Activated CD4-positive, alpha-beta T cell treated with anti-CD3 and anti-CD28 coated beads, Interleukin-2, Interleukin-4, amounts not matched to agents 100 ng/mL and 50 ng/mL, durations not matched to agents 16 hours and 8 hours (primary cell): ENCODE results near the gene HGFAC.
"Not testable (repeated sequence)": the region's sequence is repeated elsewhere in the genome, so short reads cannot be mapped to it uniquely, and the experiment has no call there.

Experiments used
- DNase-seq: peaks from one replicate; pipeline ENCODE4 v3.0.0-alpha.2; 2020; ENCODE audit warnings: low spot score

The HGFAC gene

DNA sequence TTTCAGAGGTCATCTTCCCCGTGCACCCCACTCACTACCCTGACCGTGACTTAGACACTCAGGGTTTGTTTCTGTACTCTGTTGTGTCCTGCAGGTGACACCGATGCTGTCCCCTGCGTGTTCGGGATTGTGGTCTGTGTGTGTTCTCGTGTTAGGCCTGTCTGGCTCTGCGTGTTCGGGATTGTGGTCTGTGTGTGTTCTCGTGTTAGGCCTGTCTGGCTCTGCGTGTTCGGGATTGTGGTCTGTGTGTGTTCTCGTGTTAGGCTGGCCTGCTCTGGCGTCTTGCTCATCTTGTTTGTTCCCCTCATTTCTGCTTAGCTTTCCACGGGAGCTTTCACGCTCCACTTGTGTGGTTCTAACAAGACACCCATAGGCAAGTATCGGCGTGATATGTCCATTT lies 30.6 kb upstream of the HGFAC start:
- DNase-seq = not testable (repeated sequence)

- no peak for DNase-seq
Measured at GRCh38 chr4:3411676-3412075, 30.1 kb upstream of the HGFAC start.

DNA sequence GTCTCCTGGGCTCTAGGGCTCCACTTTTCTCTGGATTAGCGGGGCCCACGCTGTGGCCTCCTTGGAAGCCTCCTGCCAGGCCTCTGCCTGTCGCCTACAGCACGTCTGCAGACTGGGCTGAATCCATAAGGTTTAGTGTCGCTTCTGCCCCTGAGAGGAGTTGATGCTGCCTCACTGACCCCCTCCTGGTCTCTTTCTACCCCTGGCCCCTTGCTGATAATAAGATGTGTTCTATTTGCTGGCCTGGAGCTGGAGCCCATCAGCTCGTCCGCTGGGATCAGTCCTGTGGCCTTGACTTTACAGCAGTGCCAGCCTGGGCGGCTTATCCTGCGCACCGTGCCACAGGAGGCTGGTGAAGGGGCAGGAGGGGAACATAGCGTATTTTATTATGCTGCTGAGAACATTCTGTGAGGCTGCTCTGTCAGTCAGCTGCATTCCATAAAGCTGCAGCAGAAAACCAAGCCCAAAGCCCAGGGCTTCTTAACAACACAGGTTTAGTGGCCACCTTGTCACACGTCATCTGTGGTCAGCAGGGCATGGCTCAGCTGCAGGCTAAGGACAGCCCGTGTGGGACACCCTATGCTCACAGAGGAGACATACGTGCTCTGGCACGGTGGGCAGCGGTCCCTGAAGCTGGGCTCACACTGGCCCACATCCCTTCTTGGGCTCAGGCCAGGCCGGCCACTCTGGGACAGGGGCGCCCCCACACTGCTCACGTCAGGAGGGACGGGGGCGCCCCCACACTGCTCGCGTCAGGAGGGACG lies 29.3 kb upstream of the HGFAC start:
- no peak for DNase-seq

DNA sequence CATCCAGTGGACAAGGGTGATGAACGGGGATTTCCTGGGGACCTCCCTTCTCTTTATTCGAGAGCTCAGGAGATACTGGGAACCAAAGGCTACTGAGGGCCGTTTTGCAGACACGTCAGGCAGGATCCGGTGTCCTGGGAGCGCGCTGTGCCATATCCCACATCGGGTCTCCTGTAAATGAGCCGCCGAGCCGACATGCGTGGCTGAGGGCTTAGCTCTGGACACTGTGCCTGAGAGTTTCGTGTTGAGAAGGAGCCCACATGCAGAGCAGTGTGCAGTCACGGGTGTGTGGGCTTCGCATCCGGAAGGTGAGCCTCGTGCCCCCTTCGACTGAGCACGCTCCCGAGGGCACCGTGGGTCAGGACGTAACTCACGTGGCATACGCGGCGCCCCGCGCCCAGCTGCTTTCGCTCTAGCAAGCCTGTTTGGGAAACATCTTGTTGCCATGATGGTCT lies 28.5 kb upstream of the HGFAC start:
- no peak for DNase-seq

DNA sequence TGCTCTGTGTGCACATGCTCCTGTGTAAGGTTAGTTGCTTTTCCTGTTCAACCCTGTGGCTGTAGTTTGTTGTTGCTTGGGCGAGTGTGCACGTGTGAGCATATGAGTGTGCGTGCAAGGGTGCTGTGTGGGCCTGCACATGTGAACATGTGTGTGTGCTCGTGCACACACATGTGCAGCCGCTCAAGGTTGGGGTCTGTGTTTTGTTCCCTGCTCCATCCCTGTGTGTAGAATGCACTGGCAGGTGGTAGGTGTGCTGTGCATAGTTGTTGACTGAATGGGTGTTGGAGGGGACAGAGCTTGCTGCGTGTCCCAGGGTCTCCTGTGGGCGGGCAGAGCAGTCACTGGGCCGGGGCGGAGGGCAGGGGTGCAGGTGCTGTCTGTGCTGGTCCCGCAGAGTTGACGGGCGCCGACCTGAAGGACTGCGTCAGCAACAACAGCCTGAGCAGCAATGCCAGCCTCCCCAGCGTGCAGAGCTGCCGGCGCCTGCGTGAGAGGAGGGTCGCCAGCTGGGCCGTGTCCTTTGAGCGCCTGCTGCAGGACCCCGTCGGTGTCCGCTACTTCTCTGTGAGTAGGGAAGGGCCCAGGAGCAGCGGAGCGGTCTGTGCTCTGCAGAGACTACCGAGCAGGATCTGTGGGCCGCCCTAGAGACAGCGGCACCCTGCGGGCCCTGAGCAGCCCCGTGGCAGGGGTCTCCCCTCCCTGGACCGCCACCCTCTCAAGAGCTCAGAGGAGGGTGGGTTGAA lies 27.9 kb upstream of the HGFAC start:
- no peak for DNase-seq

DNA sequence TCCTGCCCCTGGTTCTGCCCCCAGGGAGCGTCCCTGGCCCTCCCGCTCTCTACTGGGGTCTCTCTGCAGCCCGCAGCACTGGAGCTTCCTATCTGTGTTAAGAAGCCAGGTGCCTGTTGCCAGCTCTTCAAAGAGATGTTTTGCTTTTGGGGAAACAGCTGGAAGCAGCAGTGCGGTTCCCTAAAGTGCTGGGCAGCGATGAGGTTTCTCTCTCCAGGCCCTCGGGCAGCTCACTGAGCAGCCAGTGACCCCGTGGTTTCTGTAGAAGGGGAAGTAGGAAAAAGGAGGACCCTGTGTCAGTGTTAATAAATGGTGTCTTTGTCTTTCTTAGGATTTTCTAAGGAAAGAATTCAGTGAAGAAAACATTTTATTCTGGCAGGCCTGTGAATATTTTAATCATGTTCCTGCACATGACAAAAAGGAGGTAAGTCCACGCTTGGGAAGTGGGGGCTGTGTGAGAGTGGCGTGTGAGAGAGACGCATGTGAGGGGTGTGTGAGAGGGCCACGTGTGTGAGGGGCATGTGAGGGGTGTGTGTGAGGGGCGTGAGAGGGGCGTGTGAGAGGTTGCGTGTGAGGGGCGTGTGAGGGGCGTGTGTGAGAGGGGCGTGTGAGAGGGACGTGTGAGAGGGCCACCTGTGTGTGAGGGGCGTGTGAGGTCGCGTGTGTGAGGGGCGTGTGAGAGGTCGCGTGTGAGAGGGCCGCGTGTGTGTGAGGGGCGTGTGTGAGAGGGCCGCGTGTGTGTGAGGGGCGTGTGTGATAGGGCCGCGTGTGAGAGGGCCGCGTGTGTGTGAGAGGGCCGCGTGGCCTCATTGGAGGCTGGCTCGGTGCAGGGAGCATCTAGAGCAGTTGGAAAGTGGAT lies 27.1 kb upstream of the HGFAC start:
- no peak for DNase-seq

DNA sequence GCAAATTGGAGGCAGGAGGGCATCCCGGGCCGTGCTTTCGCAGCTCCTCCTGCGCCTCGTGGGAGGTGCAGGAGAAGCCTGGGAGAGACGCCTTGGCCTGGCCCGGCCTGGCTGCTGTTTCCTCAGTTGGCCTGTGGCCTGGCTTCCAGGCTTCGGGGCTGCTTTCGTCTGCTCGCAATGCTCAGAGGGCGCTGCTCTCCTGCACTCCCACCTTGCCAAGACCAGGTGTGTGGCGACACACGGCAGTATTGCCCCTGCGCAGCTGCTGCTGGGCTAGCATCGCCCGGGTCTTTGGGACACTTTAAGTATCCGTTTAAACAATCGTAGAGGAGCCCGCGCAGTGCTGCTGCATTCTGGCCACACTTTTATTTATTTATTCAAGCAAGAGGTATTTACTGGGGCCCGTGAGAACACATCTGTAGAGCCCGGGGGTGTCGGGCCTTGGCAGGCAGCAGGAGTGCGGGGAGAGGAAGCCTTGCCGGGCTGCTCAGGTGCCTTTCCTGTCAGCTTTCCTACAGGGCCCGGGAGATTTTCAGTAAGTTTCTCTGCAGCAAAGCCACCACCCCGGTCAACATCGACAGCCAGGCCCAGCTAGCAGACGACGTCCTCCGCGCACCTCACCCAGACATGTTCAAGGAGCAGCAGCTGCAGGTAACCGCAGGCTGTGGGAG lies 26.2 kb upstream of the HGFAC start:
- DNase-seq = no peak

DNA sequence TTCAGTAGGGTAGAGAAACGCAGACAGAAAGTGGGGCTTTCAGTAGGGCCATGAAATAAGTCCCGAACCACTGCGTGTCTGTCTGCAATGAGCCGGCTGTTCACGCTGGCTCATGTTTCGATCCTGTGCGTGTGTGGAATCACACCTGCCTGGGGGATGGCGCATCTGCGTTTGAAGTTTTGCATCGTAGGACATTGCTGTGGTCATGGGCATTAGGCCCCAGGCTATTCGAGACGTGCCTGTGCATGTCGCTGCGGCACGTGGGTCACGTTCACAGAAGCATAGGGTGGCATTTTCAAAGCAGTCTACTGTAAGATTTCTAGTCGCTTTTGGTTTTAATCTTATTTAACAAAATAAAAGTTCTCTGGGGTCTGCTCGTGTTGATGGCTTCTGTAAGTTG lies 25.5 kb upstream of the HGFAC start:
- DNase-seq = no peak

DNA sequence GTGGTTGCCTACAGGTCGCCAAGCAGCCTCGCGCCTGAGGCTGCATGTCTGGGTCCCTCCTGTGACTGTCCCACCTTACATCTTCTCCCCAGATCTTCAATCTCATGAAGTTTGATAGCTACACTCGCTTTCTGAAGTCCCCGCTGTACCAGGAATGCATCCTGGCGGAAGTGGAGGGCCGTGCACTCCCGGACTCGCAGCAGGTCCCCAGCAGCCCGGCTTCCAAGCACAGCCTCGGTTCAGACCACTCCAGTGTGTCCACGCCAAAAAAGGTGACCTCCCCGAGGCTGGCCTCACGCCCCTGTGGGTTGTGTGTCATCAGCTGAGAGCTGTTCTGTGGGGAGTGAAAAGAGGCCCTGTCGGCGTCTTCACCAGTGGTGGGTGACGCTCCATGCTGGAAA lies 24.9 kb upstream of the HGFAC start:
- no peak for DNase-seq

GRCh38 chr4:3417448-3417847 lies 24.3 kb upstream of the HGFAC start:
- no peak for DNase-seq

DNA sequence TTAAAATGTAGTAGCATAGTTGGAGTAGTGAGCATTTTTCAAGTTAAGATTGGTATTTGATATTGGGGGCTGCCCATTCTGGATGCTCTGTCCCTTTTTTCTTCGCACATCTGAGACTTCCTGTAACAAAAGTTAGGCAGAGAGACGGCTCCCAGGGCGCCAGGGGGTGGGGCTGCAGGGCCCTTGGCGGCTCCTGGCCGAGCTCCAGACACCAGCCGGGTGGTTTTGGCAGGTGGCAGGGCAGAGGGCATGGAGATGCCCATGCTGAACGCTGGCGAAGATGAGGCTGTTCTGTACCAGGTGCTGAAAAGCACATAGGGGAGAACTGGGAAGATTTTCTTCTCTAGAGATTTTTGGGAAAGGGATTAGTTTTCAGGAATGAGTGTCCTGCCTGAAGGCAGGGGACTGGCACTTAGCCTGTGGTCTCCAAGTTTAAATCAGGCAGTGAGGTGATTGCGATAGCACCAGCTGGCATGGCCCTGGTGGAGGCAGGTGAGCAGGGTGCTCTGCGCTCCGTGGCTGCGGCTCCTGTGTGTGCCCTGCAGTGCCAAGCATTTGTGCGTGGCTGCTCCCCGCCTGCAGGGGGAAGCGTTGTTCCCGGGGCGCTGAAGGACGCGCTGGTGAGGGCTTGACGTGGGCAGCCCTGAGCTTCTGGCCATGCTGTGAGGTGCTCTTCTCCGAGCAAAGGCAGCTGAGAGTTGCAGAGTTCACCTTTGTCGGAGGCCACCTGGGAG lies 23.6 kb upstream of the HGFAC start:
- peak; percentile 6 for DNase-seq

DNA sequence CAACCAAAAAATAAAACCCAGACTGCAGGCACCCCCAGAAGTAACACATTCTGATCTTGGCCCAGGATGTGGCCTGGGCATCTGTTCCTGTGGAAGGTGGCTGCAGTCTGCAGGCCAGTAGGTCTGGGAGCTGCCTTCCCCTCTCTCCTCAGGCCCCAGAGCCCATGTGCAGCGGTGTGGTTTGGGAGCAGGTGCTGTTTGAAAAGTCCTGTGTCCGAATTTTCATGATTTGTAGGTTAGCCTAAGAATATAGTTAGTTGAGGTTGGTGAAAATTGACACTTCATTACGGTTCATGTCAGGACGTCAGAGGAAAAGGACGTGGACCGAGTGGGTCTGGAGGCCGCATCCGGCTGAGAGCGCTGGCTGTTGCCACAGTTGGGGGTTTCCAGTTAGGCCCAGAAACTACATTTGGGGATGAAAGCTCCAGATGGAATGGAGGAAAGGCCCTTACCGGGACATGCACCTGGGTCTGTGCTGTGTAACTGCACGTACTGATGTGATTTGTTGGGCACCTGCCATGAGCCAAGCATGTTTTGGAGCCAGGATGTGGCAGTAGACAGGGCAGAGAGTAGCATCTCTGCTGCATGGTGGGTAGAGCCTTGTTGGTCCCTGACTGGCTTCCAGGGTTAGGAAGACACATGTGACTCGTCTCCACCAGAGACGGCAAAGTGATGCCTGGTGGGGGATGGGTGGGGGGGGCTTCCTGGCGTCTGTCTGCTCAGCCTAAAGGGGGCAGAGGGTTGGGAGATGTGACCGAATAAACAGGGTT lies 21.7 kb upstream of the HGFAC start:
- DNase-seq = no peak

DNA sequence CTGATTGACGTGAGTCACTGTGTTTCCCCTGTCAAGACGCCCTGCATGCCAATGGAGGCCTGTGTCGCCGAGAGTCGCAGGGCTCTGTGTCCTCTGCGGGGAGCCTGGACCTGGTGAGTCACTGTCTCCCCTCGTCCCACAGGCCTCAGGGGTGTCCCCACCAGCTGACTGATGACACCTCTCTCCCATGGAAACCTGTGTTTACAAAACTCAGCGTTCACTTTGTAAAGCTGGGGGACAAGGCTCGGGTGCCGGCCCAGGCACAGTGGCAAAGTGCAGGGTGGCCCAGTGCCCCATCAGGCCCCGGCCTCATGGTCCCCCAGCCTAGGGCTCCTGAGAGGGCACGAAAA lies 21.2 kb upstream of the HGFAC start:
- DNase-seq = no peak

DNA sequence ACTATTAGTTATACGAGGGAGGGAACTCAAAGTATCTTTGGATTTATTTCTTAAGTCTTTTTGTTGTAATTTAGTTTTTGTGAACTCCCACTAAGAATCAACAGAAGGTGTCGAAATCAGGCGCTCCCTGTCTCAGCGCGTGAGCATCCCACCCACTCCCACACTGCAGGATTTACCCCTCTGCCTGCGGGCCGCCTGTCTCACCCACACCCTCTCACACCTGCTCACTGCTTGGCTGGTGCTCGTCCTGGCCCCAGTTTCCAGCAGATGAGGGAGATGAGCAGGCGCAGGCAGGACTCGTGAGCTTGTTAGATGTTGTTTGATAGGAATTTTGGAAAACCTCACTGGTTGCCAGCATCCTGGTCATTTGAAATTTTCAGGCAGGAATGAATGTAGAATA lies 20.8 kb upstream of the HGFAC start:
- DNase-seq = no peak

DNA sequence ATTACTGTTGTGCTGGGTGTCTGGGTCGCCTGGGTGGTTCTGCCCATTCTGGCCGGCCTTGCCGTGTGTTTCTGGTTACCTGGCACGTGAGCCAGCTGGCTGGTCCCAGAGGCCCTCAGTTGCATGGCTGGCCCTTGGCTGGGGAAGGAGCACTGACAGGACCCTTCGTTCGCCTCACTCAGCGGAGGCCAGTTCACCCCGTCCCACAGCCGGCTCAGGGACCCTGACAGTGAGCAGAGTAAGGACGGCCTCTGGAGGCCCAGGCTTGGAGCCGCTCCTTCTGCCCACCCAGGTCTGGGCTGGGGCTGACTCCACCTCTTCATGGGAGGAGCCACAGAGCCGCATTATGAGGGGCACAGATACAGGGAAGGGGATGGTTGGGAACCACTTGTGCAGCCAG lies 20.3 kb upstream of the HGFAC start:
- DNase-seq = no peak

- DNase-seq = no peak
Measured at GRCh38 chr4:3422241-3422801, 19.4 kb upstream of the HGFAC start.

- DNase-seq = no peak
Measured at GRCh38 chr4:3422808-3423297, 18.9 kb upstream of the HGFAC start.

GRCh38 chr4:3423406-3423805 lies 18.4 kb upstream of the HGFAC start:
- no peak for DNase-seq

DNA sequence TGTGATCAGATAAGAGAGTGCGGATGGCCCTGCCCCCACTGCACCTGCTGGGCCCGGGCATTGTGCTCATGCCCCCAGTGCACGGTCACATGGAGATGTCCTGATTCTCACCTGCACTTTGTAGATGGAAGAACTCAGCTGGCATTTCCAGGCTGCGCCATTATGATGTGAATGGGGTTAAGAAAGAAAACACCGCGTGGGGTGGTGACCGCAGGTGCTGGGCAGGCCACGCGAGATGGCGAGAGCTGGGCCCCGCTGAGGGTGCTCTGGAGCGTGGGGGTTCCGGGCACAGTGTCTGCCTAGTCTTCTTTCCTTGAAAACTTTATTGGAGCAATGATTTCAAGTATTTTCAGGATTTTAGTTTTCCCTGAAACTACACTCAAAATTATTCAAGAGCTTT lies 17.8 kb upstream of the HGFAC start:
- no peak for DNase-seq

- no peak for DNase-seq
Measured at GRCh38 chr4:3424522-3425095, 17.2 kb upstream of the HGFAC start.
